ENCODE results near the gene UBE2G2.
"Not testable (repeated sequence)": the region's sequence is repeated elsewhere in the genome, so short reads cannot be mapped to it uniquely, and the experiment has no call there.

UBE2G2 gene

GRCh38 chr21:44835647-44835973 is 34.0 kb upstream of the UBE2G2 start:
- no peak for DNase-seq

GRCh38 chr21:44834951-44835646 is 33.5 kb upstream of the UBE2G2 start:
- no peak for DNase-seq

- no peak for DNase-seq
Observed at GRCh38 chr21:44834231-44834950, 32.8 kb upstream of the UBE2G2 start.

GRCh38 chr21:44833663-44834062 is 32.0 kb upstream of the UBE2G2 start:
- no peak for DNase-seq

- not testable (repeated sequence) for DNase-seq
Observed at GRCh38 chr21:44832516-44833255, 31.1 kb upstream of the UBE2G2 start.

- DNase-seq, result no peak
Observed at GRCh38 chr21:44831227-44831860, 29.7 kb upstream of the UBE2G2 start.

GRCh38 chr21:44829507-44830092 is 28.0 kb upstream of the UBE2G2 start:
- no peak for DNase-seq

- DNase-seq, result no peak
Observed at GRCh38 chr21:44828362-44829056, 26.9 kb upstream of the UBE2G2 start.

GRCh38 chr21:44823179-44823660 is 21.6 kb upstream of the UBE2G2 start:
- no peak for DNase-seq

- no peak for DNase-seq
Observed at GRCh38 chr21:44822484-44823178, 21.0 kb upstream of the UBE2G2 start.

- DNase-seq, result no peak
Observed at GRCh38 chr21:44820851-44821250, 19.2 kb upstream of the UBE2G2 start.

- no peak for DNase-seq
Observed at GRCh38 chr21:44819283-44820243, 17.9 kb upstream of the UBE2G2 start.

- DNase-seq, result no peak
Observed at GRCh38 chr21:44818640-44819011, 17.0 kb upstream of the UBE2G2 start.

GRCh38 chr21:44817914-44818639 is 16.5 kb upstream of the UBE2G2 start, which contains the start of gene SUMO3:
Gene SUMO3 (minus strand): TSS chr21:44818062. CDS start chr21:44817968, 94 bp downstream.
- DNase-seq, result peak; percentile 72 to 85 (median 74)

GRCh38 chr21:44817506-44817880 is 15.9 kb upstream of the UBE2G2 start:
- peak; percentile 88 to 93 (median 89) for DNase-seq

GRCh38 chr21:44816761-44817505 is 15.3 kb upstream of the UBE2G2 start:
- no peak for DNase-seq

- DNase-seq, result no peak
Observed at GRCh38 chr21:44815852-44816628, 14.4 kb upstream of the UBE2G2 start.

GRCh38 chr21:44815225-44815624 is 13.6 kb upstream of the UBE2G2 start:
- no peak for DNase-seq

Measured in T-helper 1 cell (primary cell).